OCI-LY1 (cell line): ENCODE measurements around the gene SEMA3A.

Source experiments
- EZH2 ChIP-seq: fragments of 200-600 bp; sonication (generic), shearing (Covaris generic); IDR thresholded peaks from 2 replicates; pipeline ENCODE4 v1.8.0; 2017; ENCODE audit warnings: borderline replicate concordance, mixed run types, mild to moderate bottlenecking, antibody characterized with exemption, low read length, moderate library complexity, mixed read lengths
- TF ChIP-seq, protein P1 (sequence below): fragments of 200-600 bp; sonication (generic), shearing (Covaris generic); IDR thresholded peaks from 2 replicates; pipeline ENCODE4 v1.5.1; 2017; ENCODE audit warnings: mild to moderate bottlenecking, antibody characterized with exemption, low read length, moderate library complexity, mixed read lengths

GRCh38 chr7:84210301-84210700 lies 15.7 kb upstream of the SEMA3A start:
- TF ChIP-seq, protein P1, sequence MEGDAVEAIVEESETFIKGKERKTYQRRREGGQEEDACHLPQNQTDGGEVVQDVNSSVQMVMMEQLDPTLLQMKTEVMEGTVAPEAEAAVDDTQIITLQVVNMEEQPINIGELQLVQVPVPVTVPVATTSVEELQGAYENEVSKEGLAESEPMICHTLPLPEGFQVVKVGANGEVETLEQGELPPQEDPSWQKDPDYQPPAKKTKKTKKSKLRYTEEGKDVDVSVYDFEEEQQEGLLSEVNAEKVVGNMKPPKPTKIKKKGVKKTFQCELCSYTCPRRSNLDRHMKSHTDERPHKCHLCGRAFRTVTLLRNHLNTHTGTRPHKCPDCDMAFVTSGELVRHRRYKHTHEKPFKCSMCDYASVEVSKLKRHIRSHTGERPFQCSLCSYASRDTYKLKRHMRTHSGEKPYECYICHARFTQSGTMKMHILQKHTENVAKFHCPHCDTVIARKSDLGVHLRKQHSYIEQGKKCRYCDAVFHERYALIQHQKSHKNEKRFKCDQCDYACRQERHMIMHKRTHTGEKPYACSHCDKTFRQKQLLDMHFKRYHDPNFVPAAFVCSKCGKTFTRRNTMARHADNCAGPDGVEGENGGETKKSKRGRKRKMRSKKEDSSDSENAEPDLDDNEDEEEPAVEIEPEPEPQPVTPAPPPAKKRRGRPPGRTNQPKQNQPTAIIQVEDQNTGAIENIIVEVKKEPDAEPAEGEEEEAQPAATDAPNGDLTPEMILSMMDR, result no peak
- TF ChIP-seq EZH2, result no peak
